Activated CD4-positive, alpha-beta T cell treated with anti-CD3 and anti-CD28 coated beads, Interleukin-2, amount 10 ng/mL, durations not matched to agents 24 days and 14 days (primary cell): Measurements from ENCODE around the gene CCDC73. TPM values are rescaled to one million over a fixed set of nuclear protein-coding genes. Genes with fewer than 3 reads are reported as not detected.
"Not testable (repeated sequence)": the region's sequence is repeated elsewhere in the genome, so short reads cannot be mapped to it uniquely, and the experiment has no call there.

ENCODE experiments used
- DNase-seq: peaks from one replicate; pipeline ENCODE4 v3.0.0; 2022
- H3K27ac Mint-ChIP-seq: one replicate; pipeline ENCODE4 v1.8.0; 2022; ENCODE audit warnings: mild to moderate bottlenecking, mixed read lengths
- H3K27me3 Mint-ChIP-seq: one replicate; pipeline ENCODE4 v1.8.0; 2022; ENCODE audit warnings: mixed read lengths
- H3K36me3 Mint-ChIP-seq: one replicate; pipeline ENCODE4 v1.8.0; 2022; ENCODE audit warnings: low read depth, mild to moderate bottlenecking, mixed read lengths
- H3K4me1 Mint-ChIP-seq: one replicate; pipeline ENCODE4 v1.8.0; 2021; ENCODE audit warnings: mixed read lengths
- H3K4me3 Mint-ChIP-seq: one replicate; pipeline ENCODE4 v1.8.0; 2022; ENCODE audit warnings: mild to moderate bottlenecking, moderate library complexity, mixed read lengths
- H3K9me3 Mint-ChIP-seq: one replicate; pipeline ENCODE4 v1.8.0; 2021; ENCODE audit warnings: mixed read lengths
- intact Hi-C: fragments of 100-400 bp; cut with micrococcal nuclease; formaldehyde crosslinking; loops from one replicate; pipeline ENCODE4 v1.15.1; 2023
- total RNA-seq: library from RNA; stranded (reverse); gene quantifications from 2 replicates; pipeline ENCODE4 v1.2.3, GENCODE V29; 2022

The CCDC73 gene
- total RNA-seq, 1 donor from 2014 or later, result not detected

DNA sequence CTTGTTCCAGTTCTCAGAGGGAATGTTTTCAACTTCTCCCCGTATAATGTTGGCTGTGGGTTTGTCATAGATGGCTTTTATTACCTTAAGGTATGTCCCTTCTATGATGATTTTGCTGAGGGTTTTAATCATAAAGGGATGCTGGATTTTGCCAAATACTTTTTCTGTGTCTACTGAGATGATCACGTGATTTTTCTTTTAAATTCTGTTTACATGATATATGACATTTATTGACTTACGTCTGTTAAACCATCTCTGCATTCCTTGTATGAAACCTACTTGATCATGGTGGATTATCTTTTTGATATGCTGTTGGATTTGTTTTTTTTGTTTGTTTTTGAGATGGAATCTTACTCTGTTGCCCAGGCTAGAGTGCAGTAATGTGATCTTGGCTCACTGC is 85.5 kb downstream of the CCDC73 start:
- DNase-seq, H3K9me3 Mint-ChIP-seq, H3K27me3 Mint-ChIP-seq, H3K27ac Mint-ChIP-seq, intact Hi-C loops, H3K4me3 Mint-ChIP-seq, H3K36me3 Mint-ChIP-seq, H3K4me1 Mint-ChIP-seq: not testable (repeated sequence)

DNA sequence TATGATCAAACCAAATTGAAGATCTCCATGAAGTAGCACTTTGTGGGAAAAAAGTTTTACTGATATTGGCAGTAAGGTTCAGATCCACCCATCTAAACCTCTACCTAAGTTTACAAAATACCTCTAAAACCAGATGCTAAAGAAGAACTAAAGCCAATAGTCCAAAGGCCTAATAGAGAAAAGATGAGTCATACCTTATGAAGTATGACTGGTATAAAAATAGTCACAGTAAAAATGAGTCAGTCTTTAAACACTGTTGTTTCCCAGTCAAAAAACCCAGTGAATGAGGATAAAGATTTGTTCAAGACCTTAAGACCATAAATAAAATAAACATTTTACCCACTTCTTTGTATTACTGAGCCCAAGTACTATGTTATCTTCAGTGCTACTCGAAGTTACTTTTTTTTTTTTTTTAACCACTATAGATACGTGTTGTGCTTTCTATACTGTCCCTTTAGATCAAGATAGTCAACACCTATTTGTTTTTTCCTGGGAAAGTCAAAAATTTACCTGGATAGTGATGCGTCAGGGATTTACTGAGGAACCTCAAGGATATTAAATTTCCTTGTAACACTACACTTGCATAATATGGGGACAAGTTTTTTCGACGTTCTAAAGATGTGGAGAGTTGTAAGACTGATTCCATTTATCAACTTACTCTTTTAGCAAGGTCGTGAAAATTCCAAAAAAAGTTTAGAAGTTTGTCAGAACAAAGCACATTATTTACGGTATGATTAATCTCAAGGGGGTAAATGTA is 87.3 kb downstream of the CCDC73 start:
- H3K27me3 Mint-ChIP-seq, result peaks cover 2% of the 10 kb centered on the region
- no peak for DNase-seq
- H3K9me3 Mint-ChIP-seq, result no peaks in the 10 kb centered on the region
- no peak overlapping the region for H3K27ac Mint-ChIP-seq
- H3K36me3 Mint-ChIP-seq, result no peaks in the 10 kb centered on the region
- intact Hi-C loops, result no loop called here
- peaks cover 3% of the 10 kb centered on the region for H3K4me1 Mint-ChIP-seq
- no peak overlapping the region for H3K4me3 Mint-ChIP-seq

GRCh38 chr11:32705309-32706033 is 89.0 kb downstream of the CCDC73 start:
- Mint-ChIP-seq H3K36me3 (no peaks in the 10 kb centered on the region), H3K27me3 (peaks cover 5% of the 10 kb centered on the region), H3K4me1 (peaks cover 3% of the 10 kb centered on the region), H3K27ac (no peak overlapping the region), H3K4me3 (no peak overlapping the region), H3K9me3 (no peaks in the 10 kb centered on the region)
- no peak for DNase-seq
- intact Hi-C loops, result no loop called here

DNA sequence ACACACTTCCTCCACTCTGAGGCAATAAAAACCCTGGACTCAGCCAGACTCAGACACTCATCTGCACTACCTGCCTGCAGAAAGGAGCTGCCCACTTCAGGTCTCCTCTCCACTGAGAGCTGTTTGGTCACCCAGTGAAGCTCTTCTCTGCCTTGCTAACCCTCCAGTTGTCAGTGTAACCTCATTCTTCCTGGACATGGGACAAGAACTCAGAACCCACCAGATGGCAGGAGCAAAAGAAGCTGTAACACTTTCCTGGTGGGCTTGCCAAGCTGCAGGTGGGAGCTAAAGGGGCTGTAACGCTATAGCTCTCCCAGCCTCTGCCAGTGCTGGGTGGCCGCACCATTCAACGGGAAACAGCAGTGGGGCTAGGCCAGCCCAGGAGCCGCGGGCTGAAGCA is 89.7 kb downstream of the CCDC73 start:
- Mint-ChIP-seq H3K27ac (no peak overlapping the region), H3K36me3 (no peaks in the 10 kb centered on the region), H3K4me3 (no peak overlapping the region), H3K9me3 (no peaks in the 10 kb centered on the region), H3K27me3 (peaks cover 5% of the 10 kb centered on the region), H3K4me1 (peaks cover 3% of the 10 kb centered on the region)
- DNase-seq, result no peak
- intact Hi-C loops, result no loop called here

GRCh38 chr11:32704261-32704660 is 90.2 kb downstream of the CCDC73 start:
- DNase-seq, result no peak
- H3K9me3 Mint-ChIP-seq, result no peaks in the 10 kb centered on the region
- H3K36me3 Mint-ChIP-seq, result no peaks in the 10 kb centered on the region
- no peak overlapping the region for H3K27ac Mint-ChIP-seq
- H3K4me3 Mint-ChIP-seq, result no peak overlapping the region
- H3K27me3 Mint-ChIP-seq, result peaks cover 5% of the 10 kb centered on the region
- intact Hi-C loops, result no loop called here
- H3K4me1 Mint-ChIP-seq, result peaks cover 3% of the 10 kb centered on the region

- H3K27ac Mint-ChIP-seq, result no peak overlapping the region
- H3K4me3 Mint-ChIP-seq, result no peak overlapping the region
- intact Hi-C loops, result no loop called here
- DNase-seq, result no peak
- H3K27me3 Mint-ChIP-seq, result peaks cover 6% of the 10 kb centered on the region
- no peaks in the 10 kb centered on the region for H3K36me3 Mint-ChIP-seq
- H3K9me3 Mint-ChIP-seq, result no peaks in the 10 kb centered on the region
- H3K4me1 Mint-ChIP-seq, result no peaks in the 10 kb centered on the region
Measured at GRCh38 chr11:32701616-32702015, 92.8 kb downstream of the CCDC73 start.

- Mint-ChIP-seq H3K36me3 (no peaks in the 10 kb centered on the region), H3K27me3 (peaks cover 7% of the 10 kb centered on the region), H3K27ac (no peak overlapping the region), H3K9me3 (no peaks in the 10 kb centered on the region), H3K4me1 (no peaks in the 10 kb centered on the region), H3K4me3 (no peak overlapping the region)
- DNase-seq, result no peak
- intact Hi-C loops, result no loop called here
Measured at GRCh38 chr11:32698579-32698978, 95.9 kb downstream of the CCDC73 start.

- Mint-ChIP-seq H3K4me3 (no peak overlapping the region), H3K27ac (no peak overlapping the region), H3K36me3 (no peaks in the 10 kb centered on the region), H3K4me1 (no peaks in the 10 kb centered on the region), H3K27me3 (peaks cover 3% of the 10 kb centered on the region), H3K9me3 (no peaks in the 10 kb centered on the region)
- intact Hi-C loops, result no loop called here
- DNase-seq, result no peak
Measured at GRCh38 chr11:32671051-32671450, 123.4 kb downstream of the CCDC73 start.

DNA sequence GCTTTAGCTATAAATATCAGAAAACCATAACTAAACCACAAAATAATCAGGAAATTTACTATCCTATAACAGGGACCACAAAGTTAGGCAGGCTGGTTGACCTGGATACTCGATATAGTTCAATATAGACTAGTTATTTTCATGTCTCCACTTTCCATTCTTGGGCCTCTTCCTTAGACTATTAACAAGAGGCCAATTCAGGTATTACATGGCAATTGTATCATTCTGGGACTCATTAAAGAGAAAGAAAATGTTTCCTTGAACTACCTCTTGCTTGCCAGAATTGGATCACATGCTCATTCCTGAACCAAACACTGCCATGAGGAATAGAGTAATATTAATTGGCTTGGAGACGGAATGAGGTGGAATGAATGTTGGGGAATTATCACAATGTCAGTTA is 134.8 kb downstream of the CCDC73 start:
- intact Hi-C loops, result no loop called here
- Mint-ChIP-seq H3K36me3 (no peaks in the 10 kb centered on the region), H3K4me3 (no peak overlapping the region), H3K4me1 (peaks cover 6% of the 10 kb centered on the region), H3K27ac (no peak overlapping the region), H3K27me3 (no peaks in the 10 kb centered on the region), H3K9me3 (peaks cover 4% of the 10 kb centered on the region)
- DNase-seq, result no peak

- intact Hi-C loops, result no loop called here
- peaks cover 4% of the 10 kb centered on the region for H3K9me3 Mint-ChIP-seq
- H3K4me3 Mint-ChIP-seq, result no peak overlapping the region
- no peak for DNase-seq
- H3K27ac Mint-ChIP-seq, result no peak overlapping the region
- H3K36me3 Mint-ChIP-seq, result no peaks in the 10 kb centered on the region
- peaks cover 6% of the 10 kb centered on the region for H3K4me1 Mint-ChIP-seq
- no peaks in the 10 kb centered on the region for H3K27me3 Mint-ChIP-seq
Measured at GRCh38 chr11:32658639-32659406, 135.6 kb downstream of the CCDC73 start.

DNA sequence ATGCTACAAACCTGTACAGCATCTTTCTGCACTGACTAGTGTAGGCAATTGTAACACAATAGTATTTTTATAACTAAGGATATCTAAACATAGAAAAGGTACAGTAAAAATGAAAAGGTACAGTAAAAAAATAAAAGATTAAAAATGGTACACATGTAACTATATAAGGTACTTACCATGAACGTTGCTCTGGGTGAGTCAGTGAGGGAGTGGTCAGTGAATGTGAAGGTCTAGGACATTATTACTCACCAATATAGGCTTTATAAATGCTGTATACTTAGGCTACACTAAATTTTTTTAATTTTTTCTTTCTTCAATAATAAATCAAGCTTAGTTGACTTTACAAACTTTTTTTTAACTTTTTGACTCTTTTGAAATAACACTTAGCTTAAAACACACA is 150.9 kb downstream of the CCDC73 start:
- intact Hi-C loops, result no loop called here
- Mint-ChIP-seq H3K27me3 (peaks cover 8% of the 10 kb centered on the region), H3K4me3 (no peak overlapping the region), H3K4me1 (no peaks in the 10 kb centered on the region), H3K27ac (no peak overlapping the region), H3K9me3 (no peaks in the 10 kb centered on the region), H3K36me3 (no peaks in the 10 kb centered on the region)
- no peak for DNase-seq

- Mint-ChIP-seq H3K4me3 (no peak overlapping the region), H3K9me3 (no peaks in the 10 kb centered on the region), H3K27me3 (peaks cover 11% of the 10 kb centered on the region), H3K36me3 (no peaks in the 10 kb centered on the region), H3K4me1 (no peaks in the 10 kb centered on the region), H3K27ac (no peak overlapping the region)
- intact Hi-C loops, result no loop called here
- DNase-seq, result no peak
Measured at GRCh38 chr11:32641361-32641760, 153.1 kb downstream of the CCDC73 start.

DNA sequence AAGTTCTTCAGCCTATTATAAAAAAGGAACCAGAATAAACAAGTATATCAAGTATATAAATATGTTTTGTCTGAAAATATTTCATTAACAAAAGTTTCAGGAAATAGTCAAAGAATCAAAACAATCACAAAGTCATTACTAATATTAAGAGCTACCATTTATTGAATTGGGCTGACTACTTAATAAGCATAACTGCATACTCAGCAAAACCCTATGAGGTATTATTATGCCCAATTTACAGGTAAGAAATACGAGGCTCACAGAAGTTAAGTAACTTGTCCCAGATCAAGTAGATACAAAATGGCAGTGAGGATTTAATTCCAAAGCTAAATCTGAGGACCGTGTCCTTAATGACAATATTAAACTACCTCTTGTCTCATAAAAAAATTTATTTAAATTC is 158.6 kb downstream of the CCDC73 start:
- no peaks in the 10 kb centered on the region for H3K36me3 Mint-ChIP-seq
- no peaks in the 10 kb centered on the region for H3K4me1 Mint-ChIP-seq
- H3K27ac Mint-ChIP-seq, result no peak overlapping the region
- H3K9me3 Mint-ChIP-seq, result no peaks in the 10 kb centered on the region
- peaks cover 8% of the 10 kb centered on the region for H3K27me3 Mint-ChIP-seq
- intact Hi-C loops, result no loop called here
- no peak for DNase-seq
- no peak overlapping the region for H3K4me3 Mint-ChIP-seq

DNA sequence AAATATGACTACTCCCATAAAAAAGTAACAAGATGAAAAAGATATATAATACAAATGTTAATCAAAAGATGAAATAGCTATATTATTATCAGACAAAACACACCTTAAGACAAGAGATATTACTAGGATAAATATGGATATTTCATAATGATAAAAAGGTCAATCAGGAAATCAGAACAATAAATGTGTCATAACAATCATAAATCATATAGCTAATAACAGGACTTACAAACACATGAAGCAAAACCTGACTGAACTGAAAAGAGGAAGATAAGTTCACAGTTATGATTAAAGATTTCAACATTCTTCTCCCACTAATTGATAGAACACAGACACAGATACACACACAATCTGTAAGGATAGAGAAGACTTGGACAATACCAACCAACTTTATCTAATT is 163.6 kb downstream of the CCDC73 start:
- no peak overlapping the region for H3K4me3 Mint-ChIP-seq
- H3K36me3 Mint-ChIP-seq, result no peaks in the 10 kb centered on the region
- intact Hi-C loops, result no loop called here

More for the DNA sequence above, 163.6 kb downstream of the CCDC73 start:
- DNase-seq, result no peak
- no peaks in the 10 kb centered on the region for H3K4me1 Mint-ChIP-seq
- H3K27me3 Mint-ChIP-seq, result no peaks in the 10 kb centered on the region
- H3K27ac Mint-ChIP-seq, result no peak overlapping the region
- H3K9me3 Mint-ChIP-seq, result no peaks in the 10 kb centered on the region
